Stomach (tissue), 9 donors: ENCODE data around the gene TUT4. TPM values are rescaled to one million over a fixed set of nuclear protein-coding genes. Genes with fewer than 3 reads are reported as not detected.

Experiments
- DNase-seq, 2 donors: peaks; one replicate each; pipeline versions ENCODE4 v3.0.0 to v3.0.0-alpha.2; 2013 to 2019
- H3K27ac ChIP-seq, 5 donors: fragments of 200-600 bp in 4 of 5; sonication (generic) in 4 of 5; one replicate each; pipeline ENCODE4 v1.5.1; 2013 to 2019; ENCODE audit warnings: mild to moderate bottlenecking in 1 of 5, moderate library complexity in 1 of 5
- H3K27me3 ChIP-seq, 3 donors: fragments of 200-600 bp; sonication (generic); one replicate each; pipeline ENCODE4 v1.5.1; 2017 to 2019; ENCODE audit warnings: mixed run types in 1 of 3
- H3K36me3 ChIP-seq, 4 donors: fragments of 200-600 bp; sonication (generic); 1 replicate in 3 of 4; 2 replicates in 1 of 4; pipeline ENCODE4 v1.5.1; 2016 to 2019
- H3K4me1 ChIP-seq, 4 donors: fragments of 200-600 bp; sonication (generic); one replicate each; pipeline ENCODE4 v1.5.1; 2016 to 2019
- H3K4me3 ChIP-seq, 4 donors: fragments of 200-600 bp; sonication (generic) in 3 of 4; one replicate each; pipeline ENCODE4 v1.5.1; 2016 to 2019; ENCODE audit warnings: mild to moderate bottlenecking in 1 of 4
- H3K9me3 ChIP-seq, 4 donors: fragments of 200-600 bp; sonication (generic); one replicate each; pipeline ENCODE4 v1.5.1; 2016 to 2019
- EP300 ChIP-seq: sonication (generic); formaldehyde crosslinking; IDR thresholded peaks from one replicate; pipeline ENCODE4 v1.6.1; 2017; ENCODE audit warnings: antibody characterized with exemption
- POLR2A ChIP-seq, 4 donors: fragments of 450-650 bp; IDR thresholded peaks; one replicate each; pipeline ENCODE4 v1.6.1; 2016; ENCODE audit warnings: antibody characterized with exemption in 4 of 4, control low read depth in 2 of 4, mild to moderate bottlenecking in 1 of 4, moderate library complexity in 1 of 4
- POLR2AphosphoS5 ChIP-seq, 3 donors: sonication (generic); formaldehyde crosslinking; IDR thresholded peaks; one replicate each; pipeline ENCODE4 v1.6.1; 2016; ENCODE audit warnings: antibody characterized with exemption in 3 of 3
- WGBS, 5 donors: extraction: QIAGEN DNeasy Blood & Tissue Kit in 3 of 5; methylation state at CpG; one replicate each; pipeline versions ENCODE4 v1.1.5 to v1.1.7; 2013 to 2018; 5-methylcytosine and 5-hydroxymethylcytosine counted together
- intact Hi-C: fragments of 100-400 bp; cut with DNase I; formaldehyde crosslinking; loops from one replicate; pipeline ENCODE4 v1.15.1; 2023; ENCODE audit warnings: low total_unique reads
- polyA plus RNA-seq, 3 donors: library from polyadenylated mRNA; stranded (reverse); fragments of 200-250 nt; gene quantifications; one replicate each; pipeline ENCODE4 v1.2.3, GENCODE V29; 2013
- total RNA-seq, 5 donors: library from RNA; depleted of rRNA; stranded (reverse); fragments of >200 nt; gene quantifications; one replicate each; pipeline versions ENCODE4 v1.1.0 to v1.2.3, GENCODE V29; 2014 to 2016
- TF ChIP-seq, protein P1 (sequence below), 7 experiments: fragments of 450-650 bp in 4 of 7; fragments of 200-600 bp in 3 of 7; sonication (generic) in 3 of 7; IDR thresholded peaks; one replicate each; pipeline ENCODE4 v1.5.1; 2016 to 2019; ENCODE audit warnings: antibody characterized with exemption in 7 of 7, control low read depth in 2 of 7, mild to moderate bottlenecking in 1 of 7
- donor health status: healthy with polysubstance abuse.
- donor health status: Bipolar disorder and iron deficiency.
- donor health status: healthy.

The TUT4 gene
- total and polyA plus RNA-seq, 8 donors: 11.8 to 107 (median 37.1) TPM

DNA sequence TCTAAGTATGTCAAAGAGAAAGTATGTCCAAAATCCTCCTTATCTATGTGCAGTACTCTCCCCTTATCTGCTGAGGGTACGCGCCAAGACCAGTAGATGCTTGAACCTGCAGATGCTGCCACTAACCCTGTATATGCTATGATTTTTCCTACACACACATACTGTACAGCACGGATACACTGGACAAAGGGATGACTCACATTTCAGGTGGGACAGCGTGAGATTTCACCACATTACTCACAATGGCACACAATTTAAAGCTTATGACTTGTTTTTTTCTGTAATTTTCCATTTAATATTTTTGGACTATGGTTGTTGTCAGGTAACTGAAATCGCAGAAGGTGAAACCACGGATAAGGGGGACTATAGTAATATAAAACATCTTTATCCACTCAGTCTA is 152.8 kb downstream of the TUT4 start:
- no peak for TF ChIP-seq POLR2AphosphoS5 (IDR thresholded peaks at IDR 0.05)
- peaks cover 3 to 16% (median 10%) of the 10 kb centered on the region in 4 donors for H3K4me1 ChIP-seq
- 90 to 99% (median 95%) methylated on average over 6 of the region's 6 CpGs for WGBS, 5 donors
- H3K4me3 ChIP-seq: no peak overlapping the region
- H3K27ac ChIP-seq: no peak overlapping the region
- no peaks in the 10 kb centered on the region for H3K27me3 ChIP-seq
- H3K9me3 ChIP-seq: no peaks in the 10 kb centered on the region
- DNase-seq: no peak
- intact Hi-C loops: no loop called here
- peaks cover 0 to 7% (median 0%) of the 10 kb centered on the region in 4 donors for H3K36me3 ChIP-seq

DNA sequence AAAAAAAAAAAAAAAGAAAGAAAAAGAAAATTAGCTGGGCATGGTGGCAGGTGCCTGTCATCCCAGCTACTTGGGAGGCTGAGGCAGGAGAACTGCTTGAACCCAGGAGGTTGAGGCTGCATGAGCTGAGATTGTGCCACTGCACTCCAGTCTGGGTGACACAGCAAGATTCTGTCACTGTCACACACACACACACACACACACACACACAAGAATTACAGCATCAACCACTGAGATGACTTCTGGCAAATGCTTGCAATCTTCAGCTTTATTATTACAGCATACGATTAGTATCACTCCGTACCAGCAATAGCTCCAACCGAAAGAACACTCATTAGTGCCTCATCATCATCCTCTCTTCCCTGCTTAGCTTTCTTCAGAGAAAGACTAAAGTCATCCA is 153.3 kb downstream of the TUT4 start:
- peaks cover 0 to 7% (median 0%) of the 10 kb centered on the region in 4 donors for H3K36me3 ChIP-seq
- TF ChIP-seq POLR2A (IDR thresholded peaks at IDR 0.05) (no peak), EP300 (no peak), POLR2AphosphoS5 (IDR thresholded peaks at IDR 0.05) (no peak)
- TF ChIP-seq, protein P1, sequence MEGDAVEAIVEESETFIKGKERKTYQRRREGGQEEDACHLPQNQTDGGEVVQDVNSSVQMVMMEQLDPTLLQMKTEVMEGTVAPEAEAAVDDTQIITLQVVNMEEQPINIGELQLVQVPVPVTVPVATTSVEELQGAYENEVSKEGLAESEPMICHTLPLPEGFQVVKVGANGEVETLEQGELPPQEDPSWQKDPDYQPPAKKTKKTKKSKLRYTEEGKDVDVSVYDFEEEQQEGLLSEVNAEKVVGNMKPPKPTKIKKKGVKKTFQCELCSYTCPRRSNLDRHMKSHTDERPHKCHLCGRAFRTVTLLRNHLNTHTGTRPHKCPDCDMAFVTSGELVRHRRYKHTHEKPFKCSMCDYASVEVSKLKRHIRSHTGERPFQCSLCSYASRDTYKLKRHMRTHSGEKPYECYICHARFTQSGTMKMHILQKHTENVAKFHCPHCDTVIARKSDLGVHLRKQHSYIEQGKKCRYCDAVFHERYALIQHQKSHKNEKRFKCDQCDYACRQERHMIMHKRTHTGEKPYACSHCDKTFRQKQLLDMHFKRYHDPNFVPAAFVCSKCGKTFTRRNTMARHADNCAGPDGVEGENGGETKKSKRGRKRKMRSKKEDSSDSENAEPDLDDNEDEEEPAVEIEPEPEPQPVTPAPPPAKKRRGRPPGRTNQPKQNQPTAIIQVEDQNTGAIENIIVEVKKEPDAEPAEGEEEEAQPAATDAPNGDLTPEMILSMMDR (IDR thresholded peaks at IDR 0.05): no peak
- DNase-seq: no peak
- 94 to 97% (median 96%) methylated on average over 3 of the region's 3 CpGs for WGBS, 5 donors
- intact Hi-C loops: no loop called here
- no peaks in the 10 kb centered on the region for H3K9me3 ChIP-seq
- H3K27ac ChIP-seq: no peak overlapping the region
- H3K27me3 ChIP-seq: no peaks in the 10 kb centered on the region
- no peak overlapping the region for H3K4me3 ChIP-seq
- H3K4me1 ChIP-seq: peaks cover 0 to 11% (median 9%) of the 10 kb centered on the region in 4 donors

DNA sequence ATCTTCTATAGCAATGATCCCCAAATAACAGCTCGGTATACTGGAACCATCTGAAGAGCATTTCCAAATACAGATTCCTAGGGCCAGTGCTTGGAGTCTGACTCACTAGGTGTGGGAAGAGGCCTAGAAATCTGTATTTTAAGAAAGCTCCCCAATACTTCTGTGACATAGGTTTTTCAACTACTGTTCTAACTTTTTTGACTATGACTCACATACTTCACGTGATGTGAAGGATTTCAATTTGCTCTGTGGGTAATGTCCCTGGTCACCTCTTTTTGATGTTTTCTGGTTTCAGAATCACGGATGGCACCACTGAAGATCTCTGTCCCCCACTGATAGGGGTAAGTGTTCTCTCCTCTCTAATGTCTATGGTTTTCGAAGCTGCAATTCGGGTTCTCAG is 159.7 kb downstream of the TUT4 start:
- Histone ChIP-seq H3K4me1 (no peaks in the 10 kb centered on the region), H3K36me3 (peaks cover 0 to 19% (median 0%) of the 10 kb centered on the region in 4 donors), H3K9me3 (no peaks in the 10 kb centered on the region), H3K27ac (no peak overlapping the region), H3K4me3 (no peak overlapping the region), H3K27me3 (no peaks in the 10 kb centered on the region)
- no peak for DNase-seq
- intact Hi-C loops: no loop called here
- WGBS, 5 donors: 94 to 98% (median 95%) methylated on average over 5 of the region's 5 CpGs
- TF ChIP-seq EP300 (no peak), POLR2AphosphoS5 (IDR thresholded peaks at IDR 0.05) (no peak), POLR2A (IDR thresholded peaks at IDR 0.05) (no peak)
- TF ChIP-seq, protein P1 (IDR thresholded peaks at IDR 0.05): no peak

DNA sequence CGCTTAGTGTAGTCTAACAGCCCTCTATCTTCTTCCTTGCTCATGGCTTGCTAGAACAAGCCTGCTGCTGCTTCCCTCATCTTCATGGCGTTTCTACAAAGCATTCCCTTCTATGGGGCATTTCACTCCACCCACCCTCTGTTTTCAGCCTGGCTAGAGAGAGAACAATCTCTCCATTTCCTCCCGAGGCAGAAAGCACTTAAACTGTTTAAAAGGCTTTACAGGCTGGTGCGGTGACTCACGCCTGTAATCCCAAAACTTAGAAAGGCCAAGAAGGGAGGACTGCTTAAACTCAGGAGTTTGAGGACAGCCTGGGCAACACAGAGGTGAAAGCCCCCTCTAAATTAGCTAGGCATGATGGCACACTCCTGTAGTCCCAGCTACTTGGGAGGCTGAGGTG is 166.4 kb downstream of the TUT4 start:
- H3K4me1 ChIP-seq: no peaks in the 10 kb centered on the region
- no peaks in the 10 kb centered on the region for H3K9me3 ChIP-seq
- intact Hi-C loops: no loop called here
- peaks cover 0 to 25% (median 0%) of the 10 kb centered on the region in 4 donors for H3K36me3 ChIP-seq
- 79 to 93% (median 87%) methylated on average over 4 to 5 of the region's 5 CpGs for WGBS, 5 donors
- no peak overlapping the region for H3K4me3 ChIP-seq
- DNase-seq: no peak
- H3K27me3 ChIP-seq: no peaks in the 10 kb centered on the region
- TF ChIP-seq, protein P1 (IDR thresholded peaks at IDR 0.05): no peak
- TF ChIP-seq POLR2AphosphoS5 (IDR thresholded peaks at IDR 0.05) (no peak), EP300 (no peak), POLR2A (IDR thresholded peaks at IDR 0.05) (no peak)
- no peak overlapping the region for H3K27ac ChIP-seq

DNA sequence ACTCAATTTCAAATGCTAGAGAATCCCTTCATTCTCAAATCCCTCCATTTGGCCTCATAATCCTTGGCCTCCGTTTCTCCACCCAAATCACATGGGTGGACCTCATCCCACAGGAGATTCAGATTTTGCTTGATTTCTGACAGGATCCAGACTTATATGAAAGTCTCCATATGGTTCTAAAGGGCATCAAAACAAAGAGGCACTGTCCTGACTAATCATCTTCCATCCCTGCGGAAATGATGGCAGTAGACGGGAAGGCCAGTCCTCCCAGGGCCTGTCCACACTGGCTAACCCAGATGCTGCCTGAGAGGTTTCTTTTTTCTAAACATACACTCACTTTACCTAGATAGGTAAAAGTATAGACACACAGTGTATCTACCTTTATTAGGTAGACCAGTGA is 167.5 kb downstream of the TUT4 start:
- intact Hi-C loops: no loop called here

More for the DNA sequence above, 167.5 kb downstream of the TUT4 start:
- TF ChIP-seq POLR2A (IDR thresholded peaks at IDR 0.05) (no peak), POLR2AphosphoS5 (IDR thresholded peaks at IDR 0.05) (no peak), EP300 (no peak)
- TF ChIP-seq, protein P1 (IDR thresholded peaks at IDR 0.05): no peak
- no peak overlapping the region for H3K27ac ChIP-seq
- no peaks in the 10 kb centered on the region for H3K4me1 ChIP-seq
- H3K9me3 ChIP-seq: no peaks in the 10 kb centered on the region
- H3K36me3 ChIP-seq: peaks cover 0 to 25% (median 0%) of the 10 kb centered on the region in 4 donors
- DNase-seq: no peak
- H3K4me3 ChIP-seq: no peak overlapping the region
- no peaks in the 10 kb centered on the region for H3K27me3 ChIP-seq
- 94 to 100% (median 96%) methylated on average over 3 of the region's 3 CpGs for WGBS, 5 donors
